SKM-1 treated with dmso at 0.1 percent for 144 hours (cell line): Measurements from ENCODE around the gene VTI1B.
A peak's percentile ranks its signal among the peaks of the same experiment; 100 is the strongest.
"Not testable (repeated sequence)": the region's sequence is repeated elsewhere in the genome, so short reads cannot be mapped to it uniquely, and the experiment has no call there.

Source experiments
- DNase-seq: peaks from one replicate; lab custom pipeline; 2025; ENCODE audit not compliant: unreplicated experiment; lab: John Stamatoyannopoulos, UW

The VTI1B gene

GRCh38 chr14:67674480-67675218, at the start of gene VTI1B:
VTI1B (minus strand) TSS chr14:67674632; CDS start chr14:67674489, 143 bp downstream.
- DNase-seq = peak; percentile 47

- no peak for DNase-seq
Measured at GRCh38 chr14:67722293-67722692, 47.9 kb upstream of the VTI1B start.

GRCh38 chr14:67721875-67722274, 47.4 kb upstream of the VTI1B start:
- DNase-seq = no peak

GRCh38 chr14:67719866-67720265, 45.4 kb upstream of the VTI1B start:
- DNase-seq = no peak

- DNase-seq = not testable (repeated sequence)
Measured at GRCh38 chr14:67719385-67719784, 45.0 kb upstream of the VTI1B start.

- DNase-seq = no peak
Measured at GRCh38 chr14:67718265-67718664, 43.8 kb upstream of the VTI1B start.

GRCh38 chr14:67717048-67717447, 42.6 kb upstream of the VTI1B start:
- DNase-seq = no peak

- DNase-seq = no peak
Measured at GRCh38 chr14:67710209-67710608, 35.8 kb upstream of the VTI1B start.

GRCh38 chr14:67709796-67710195, 35.4 kb upstream of the VTI1B start:
- DNase-seq = not testable (repeated sequence)

GRCh38 chr14:67709346-67709745, 34.9 kb upstream of the VTI1B start:
- not testable (repeated sequence) for DNase-seq

- no peak for DNase-seq
Measured at GRCh38 chr14:67705211-67705610, 30.8 kb upstream of the VTI1B start.

GRCh38 chr14:67704484-67705089, 30.2 kb upstream of the VTI1B start:
- peak; percentile 54 for DNase-seq

GRCh38 chr14:67703997-67704396, 29.6 kb upstream of the VTI1B start:
- DNase-seq = no peak

- not testable (repeated sequence) for DNase-seq
Measured at GRCh38 chr14:67701492-67701891, 27.1 kb upstream of the VTI1B start, which contains the start of gene RDH12. RDH12 (plus strand) TSS chr14:67701886; CDS start chr14:67722643, 20,757 bp downstream.

GRCh38 chr14:67698179-67698578, 23.7 kb upstream of the VTI1B start:
- no peak for DNase-seq

GRCh38 chr14:67697006-67697405, 22.6 kb upstream of the VTI1B start:
- no peak for DNase-seq

- peak; percentile 60 for DNase-seq
Measured at GRCh38 chr14:67695394-67695949, 21.0 kb upstream of the VTI1B start, which contains the start of gene RDH11. RDH11 (minus strand) TSS chr14:67695764; CDS start chr14:67695703, 61 bp downstream.

- no peak for DNase-seq
Measured at GRCh38 chr14:67694791-67695393, 20.5 kb upstream of the VTI1B start.

GRCh38 chr14:67690011-67690410, 15.6 kb upstream of the VTI1B start:
- no peak for DNase-seq

GRCh38 chr14:67683842-67684241, 9.4 kb upstream of the VTI1B start:
- DNase-seq = no peak

GRCh38 chr14:67680941-67681340, 6.5 kb upstream of the VTI1B start:
- peak; percentile 47 for DNase-seq
